NCI-H510A treated with DMSO at 0.1 percent for 48 hours (cell line): ENCODE data around the gene DAGLB.
"Not testable (repeated sequence)": the region's sequence is repeated elsewhere in the genome, so short reads cannot be mapped to it uniquely, and the experiment has no call there.

Source experiments
- DNase-seq: peaks from one replicate; lab custom pipeline; 2025; lab: John Stamatoyannopoulos, UW

The DAGLB gene

DNA sequence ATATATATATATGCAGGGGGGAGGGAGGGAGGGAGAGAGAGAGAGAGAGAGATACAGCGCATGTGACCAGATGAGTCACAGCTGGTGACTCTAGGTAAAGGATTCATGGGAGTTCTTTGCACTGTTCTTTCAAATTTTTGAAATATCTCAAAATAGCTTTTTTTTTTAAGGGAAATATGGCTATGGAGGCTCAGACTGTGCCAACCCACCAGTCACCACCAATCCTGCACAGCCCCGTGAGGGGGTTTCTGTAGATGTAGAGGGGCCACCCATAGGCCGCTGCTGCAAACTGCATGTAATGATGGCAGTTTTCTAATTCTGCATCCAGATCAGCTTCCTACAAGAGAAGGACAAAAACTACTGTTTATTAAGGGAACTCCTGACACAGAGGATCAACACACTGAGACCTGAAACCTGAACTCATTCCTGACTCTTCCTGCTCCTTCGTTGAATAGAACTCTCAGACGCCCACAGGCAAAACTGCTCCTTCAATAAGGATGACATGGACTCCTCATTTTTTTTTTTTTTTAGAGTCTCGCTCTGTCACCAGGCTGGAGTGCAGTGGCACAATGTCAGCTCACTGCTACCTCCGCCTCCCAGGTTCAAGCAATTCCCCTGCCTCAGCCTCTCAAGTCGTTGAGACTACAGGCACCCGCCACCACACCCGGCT, 17.3 kb downstream of the DAGLB start:
- no peak for DNase-seq

DNA sequence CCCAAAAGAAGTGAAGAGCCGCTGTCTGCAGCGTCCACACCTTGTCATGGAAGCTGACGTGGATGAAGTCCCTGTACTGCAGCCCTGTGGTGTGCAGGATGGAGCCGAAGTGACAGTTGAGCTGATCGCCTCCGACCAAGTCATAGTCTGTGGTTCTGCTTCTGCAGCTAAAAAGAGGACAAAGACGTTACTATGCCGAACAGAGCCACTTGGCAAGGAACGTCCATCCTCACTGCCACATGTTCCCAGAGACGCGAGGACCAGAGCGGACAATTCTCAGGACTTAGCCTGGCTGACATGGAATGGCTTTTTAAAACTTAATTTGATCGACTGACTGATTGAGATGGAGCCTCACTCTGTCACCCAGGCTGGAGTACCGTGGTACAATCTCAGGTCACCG, 21.8 kb downstream of the DAGLB start:
- DNase-seq, result no peak

DNA sequence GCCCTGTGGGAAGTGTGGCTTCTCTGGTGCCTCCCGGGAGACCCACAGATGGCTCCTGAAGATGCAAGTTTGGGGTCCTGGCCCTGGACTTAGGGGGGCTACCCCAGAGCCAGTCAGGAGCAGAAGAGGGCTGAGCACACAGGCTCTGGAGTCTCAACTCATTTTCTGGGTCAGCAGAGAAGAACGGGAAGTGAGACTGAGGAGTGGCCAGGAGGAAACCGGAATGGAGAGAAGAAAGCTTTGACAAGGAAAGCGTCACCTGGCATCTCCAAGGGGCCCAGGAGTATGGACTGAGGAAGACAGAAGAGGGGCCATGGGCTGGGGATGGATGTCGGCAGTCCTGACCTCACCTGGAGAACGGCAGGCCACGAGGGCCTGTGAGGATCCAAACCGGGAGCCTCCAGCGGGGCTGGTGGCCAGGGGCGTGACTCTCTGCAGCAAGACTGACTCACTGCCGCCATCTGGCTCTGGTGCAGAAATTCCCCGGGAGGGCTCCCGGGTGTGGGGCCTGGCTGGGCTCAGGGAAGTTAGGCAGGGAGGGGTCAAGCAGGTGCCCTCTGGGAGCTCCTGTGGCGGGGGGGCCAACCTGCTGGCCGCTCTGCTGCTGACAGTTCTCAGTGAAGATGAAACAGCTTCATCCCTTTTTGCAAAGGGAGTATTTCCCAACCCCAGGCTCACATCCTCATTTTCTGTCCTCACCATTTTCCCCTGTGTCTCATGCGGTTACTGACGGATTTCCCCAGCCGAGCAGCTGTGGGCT, 23.6 kb downstream of the DAGLB start:
- DNase-seq, result no peak

DNA sequence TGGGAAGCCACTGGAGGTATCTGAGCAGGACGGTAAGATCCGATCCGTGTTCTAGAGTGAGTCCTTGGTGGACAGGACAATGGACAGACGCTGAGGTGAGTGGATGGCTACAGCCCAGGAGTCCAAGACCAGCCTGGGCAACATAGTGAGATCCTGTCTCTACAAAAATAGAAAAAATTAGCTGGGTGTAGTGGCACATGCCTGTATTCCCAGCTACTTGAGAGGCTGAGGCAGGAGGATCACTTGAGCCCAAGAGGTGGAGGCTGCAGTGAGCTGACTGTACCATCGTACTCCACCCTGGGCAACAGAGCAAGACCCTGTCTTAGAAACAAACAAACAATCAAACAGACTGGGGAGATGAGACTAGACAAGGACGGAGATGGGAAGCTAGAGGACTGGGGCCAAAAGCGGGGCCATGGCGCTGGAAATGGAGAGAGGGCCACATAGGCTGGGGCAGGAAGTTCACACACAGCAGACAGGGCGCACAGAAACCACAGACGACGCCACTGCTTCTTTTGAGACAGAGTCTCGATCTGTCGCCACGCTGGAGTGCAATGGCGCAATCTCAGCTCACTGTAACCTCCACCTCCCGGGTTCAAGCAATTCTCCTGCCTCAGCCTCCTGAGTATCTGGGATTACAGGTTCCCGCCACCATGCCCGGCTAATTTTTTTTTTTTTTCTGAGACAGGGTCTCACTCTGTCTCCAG, 24.7 kb downstream of the DAGLB start:
- no peak for DNase-seq

DNA sequence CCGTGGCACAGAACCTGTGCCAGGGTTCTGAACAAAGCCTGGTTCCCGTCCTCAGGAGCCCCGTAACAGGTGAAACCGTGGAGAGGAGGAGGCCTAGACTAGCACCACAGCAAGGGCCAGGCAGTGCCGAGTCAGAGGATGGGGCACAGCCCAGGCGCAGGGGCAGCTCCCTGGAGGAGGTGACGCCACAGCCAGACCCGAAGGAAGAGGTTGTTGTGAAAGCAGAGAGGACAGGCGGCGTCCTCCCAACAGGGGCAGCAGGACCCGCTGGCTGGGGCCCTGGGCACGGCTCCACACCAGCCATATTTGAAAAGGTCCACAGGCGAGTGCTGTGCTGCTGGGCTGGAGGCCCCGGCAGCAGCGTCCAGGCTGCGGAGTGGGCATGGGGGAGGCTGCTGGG, 25.7 kb downstream of the DAGLB start:
- no peak for DNase-seq

DNA sequence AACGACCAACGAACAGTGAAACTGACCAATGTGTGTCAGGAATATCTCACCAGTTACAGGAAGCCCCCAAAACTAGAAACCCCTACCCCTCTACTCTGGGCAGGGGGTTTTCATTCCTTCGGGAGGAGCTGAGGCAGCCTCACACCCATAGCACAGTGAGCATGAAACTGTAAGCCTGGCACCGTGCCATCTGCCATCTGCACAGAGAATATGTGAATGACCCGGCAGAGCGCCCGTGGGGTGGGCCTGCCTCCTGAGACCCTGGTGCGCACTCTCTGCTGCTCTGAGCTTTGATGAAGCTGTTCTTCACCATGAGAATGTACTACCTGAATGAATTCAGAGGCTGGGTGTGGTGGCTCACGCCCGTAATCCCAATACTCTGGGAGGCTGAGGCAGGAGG, 27.1 kb downstream of the DAGLB start:
- DNase-seq, result no peak

DNA sequence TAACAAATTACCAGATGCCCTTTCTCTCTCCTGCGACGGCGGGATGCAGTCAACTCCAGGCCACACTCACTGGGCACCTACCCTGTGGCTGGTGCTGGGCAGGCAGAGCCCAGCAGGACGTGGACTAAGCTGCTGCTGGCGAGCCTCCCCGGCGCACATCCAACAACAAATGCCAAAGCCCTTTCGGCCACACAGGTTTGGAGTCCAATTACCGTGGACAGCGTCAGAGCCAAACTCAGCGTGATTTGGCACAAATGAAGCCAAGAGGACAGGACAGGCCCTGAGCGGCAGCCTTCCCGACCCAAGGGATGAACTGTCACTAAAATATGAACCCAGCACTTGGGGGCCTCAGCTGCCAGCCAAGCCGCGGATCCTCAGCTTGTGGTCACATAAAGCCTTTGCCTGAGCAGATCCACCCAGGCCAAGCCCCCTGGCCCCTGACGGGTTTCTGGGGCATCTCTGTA, 28.4 kb downstream of the DAGLB start:
- no peak for DNase-seq

DNA sequence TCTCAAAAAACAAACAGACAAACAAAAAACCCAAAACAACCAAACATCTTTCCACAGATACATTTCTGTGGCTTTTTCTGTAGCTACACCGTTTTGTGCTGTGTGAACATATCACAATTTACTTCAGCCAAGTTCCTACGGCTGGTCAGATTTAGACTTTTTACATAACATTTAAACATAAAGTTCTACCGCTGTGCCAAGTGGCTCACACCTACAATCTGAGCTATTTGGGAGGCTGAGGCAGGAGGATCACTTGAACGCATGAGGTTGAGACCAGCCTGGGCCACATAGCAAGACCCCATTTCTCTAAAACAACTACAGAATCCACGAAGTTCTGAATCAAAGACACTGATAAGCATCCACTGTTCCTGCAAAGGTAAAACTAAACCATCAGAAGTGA, 30.3 kb downstream of the DAGLB start:
- DNase-seq, result no peak

DNA sequence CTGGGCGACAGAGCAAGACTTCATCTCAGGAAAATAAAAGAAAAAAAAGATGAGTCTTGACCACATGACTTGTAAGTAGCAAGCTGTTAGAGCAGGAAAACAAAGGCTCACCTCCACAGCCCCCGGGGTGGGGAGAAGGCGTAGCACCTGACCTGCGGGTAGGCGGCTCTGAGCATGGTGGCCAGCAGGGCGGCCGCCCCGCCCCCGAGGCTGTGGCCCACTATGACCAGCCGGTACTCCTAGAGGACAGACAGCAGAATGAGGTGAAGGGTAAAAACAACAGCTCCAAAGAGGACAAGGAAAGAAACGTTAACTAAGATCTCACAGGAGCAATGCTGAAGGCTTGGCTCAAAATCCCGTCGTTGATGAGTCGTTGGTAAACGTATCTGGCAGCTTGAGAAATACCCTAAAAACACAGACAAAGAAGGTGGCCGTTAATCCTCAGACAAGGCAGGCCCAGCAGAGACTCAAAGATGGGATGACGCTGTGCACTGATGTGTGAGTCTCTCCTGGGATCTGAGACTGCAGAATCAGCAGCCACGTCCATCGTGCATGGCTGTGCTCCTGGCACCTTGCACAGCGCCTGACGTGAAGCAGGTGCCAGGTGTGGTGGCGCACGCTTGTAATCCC, 31.1 kb downstream of the DAGLB start:
- DNase-seq, result no peak

DNA sequence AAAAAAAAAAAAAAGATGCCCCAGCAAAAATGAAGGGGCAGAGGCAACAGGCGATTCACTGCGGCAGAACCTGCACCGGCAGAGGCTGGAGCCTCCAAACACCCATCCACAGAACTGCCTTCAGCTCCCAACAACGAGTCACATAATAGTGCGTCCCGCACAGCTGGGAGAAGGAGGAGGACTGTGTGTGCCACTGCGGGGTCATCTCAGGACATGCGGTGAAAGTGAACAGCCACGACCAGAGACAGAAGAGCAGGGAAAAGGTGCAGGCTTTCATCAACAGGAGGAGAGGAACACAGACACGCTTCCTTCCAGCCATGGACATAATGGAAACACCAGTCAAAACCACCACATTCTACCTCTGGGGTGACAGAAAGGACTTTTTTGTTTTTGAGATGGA, 34.1 kb downstream of the DAGLB start:
- no peak for DNase-seq

DNA sequence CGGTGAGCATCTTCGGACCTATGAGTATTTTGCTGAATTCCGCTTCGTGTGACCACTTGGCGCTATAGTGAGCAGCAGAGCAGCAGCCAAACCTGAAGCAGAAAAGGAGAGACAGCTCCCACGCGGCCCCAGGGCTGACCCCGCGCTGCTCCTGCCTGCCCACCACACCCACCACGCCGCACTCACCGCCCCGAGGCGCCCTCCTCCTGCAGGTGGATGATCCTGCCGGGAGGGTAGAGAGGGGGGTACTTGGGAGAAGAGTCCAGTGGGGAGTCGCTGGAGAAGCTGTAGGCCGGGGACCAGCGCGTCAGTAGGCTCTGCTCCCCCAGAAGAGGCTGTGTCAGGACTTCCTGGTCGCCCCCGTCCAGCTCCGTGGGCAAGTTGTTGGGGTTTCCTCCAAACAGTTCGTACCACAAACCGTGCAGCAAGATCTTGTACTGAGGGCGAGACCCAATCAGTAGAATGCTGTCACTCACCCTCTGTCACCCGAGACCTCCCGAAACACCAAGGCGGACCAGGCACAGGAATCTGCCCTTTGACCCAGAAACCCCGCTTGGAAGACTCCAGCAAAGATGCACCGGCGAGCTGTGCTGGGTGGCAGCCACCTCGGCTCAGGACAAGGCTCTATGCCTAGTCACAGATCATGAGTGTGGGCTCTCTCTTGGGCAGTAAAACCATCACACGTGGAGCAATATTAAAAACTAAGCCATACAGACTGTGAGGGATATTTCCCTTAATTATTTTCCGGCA, 37.6 kb downstream of the DAGLB start:
- DNase-seq, result no peak

DNA sequence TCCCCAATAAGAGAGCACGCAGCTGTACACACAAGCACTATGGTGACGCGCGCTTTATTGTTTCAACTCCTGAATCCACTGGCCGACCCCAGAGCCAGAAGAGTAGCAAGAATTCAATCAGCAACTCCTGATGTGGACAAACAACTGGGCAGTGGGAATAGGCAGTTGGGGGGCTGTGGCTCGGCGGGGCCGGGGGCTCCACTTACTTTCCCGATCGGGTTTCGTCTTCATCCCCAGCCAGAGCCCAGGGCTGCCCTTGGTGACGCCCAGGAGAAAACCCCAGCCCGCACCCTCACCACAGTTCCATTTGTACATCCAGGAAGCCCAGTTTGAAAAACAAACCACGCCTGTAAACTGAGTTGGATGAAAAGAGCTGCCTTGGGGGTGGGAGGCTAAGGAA, 38.7 kb downstream of the DAGLB start:
- DNase-seq, result no peak

DNA sequence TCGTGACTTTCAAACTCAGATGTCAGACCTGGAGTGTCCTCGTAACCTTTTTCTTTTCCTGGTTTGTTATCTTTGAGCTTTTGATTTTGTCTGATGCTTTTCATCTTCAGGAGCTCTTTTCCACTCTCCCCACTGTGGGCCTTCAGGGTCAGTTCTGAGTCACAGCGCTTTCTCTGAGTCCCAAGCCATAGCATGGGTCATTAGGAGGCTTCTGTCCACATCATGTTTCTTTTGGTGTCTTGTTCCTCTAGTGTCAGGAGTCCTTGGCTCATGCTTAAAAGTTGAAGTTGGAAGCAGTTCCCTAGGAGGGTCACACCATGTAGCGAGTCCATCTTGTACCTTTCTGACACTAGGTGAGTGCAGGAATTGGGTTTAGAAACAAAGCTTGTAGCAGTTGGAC, 40.3 kb downstream of the DAGLB start:
- DNase-seq, result no peak

DNA sequence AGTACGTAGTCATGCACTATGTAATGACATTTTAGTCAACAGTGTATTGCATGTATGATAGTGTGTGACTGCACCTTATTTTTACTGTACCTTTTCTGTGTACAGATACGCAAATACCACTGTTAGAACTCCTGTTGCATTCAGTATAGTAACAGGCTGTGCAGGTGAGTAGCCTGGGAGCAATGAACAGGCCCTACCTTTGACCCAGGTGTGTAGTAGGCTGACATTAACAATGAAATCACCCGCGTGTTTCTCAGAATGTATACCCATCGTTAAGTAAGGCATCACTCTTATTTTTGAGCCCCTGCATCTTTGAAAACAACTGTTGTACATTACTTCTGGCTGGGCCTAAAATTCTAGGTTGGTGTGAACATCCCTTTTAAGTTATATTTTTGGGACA, 41.6 kb downstream of the DAGLB start:
- no peak for DNase-seq

DNA sequence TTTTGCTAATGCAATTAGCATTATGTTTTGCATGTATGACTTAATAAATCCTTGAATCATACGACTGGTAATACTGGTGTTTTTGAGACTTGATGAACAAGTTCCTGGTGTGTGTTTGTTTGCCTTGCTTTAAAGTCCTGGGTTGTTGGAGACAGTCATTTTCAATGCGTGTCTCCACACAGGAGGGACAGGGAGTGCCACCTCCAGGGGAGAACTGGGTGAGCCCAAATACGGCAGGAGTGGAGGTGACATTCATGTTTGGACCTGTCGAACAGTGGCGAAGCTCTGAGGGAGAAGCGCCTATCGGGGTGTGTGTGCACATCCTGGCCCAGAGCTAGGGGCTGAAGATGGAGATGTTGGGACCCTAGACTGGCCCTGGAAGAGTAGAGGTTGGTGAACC, 43.8 kb downstream of the DAGLB start:
- DNase-seq, result no peak

DNA sequence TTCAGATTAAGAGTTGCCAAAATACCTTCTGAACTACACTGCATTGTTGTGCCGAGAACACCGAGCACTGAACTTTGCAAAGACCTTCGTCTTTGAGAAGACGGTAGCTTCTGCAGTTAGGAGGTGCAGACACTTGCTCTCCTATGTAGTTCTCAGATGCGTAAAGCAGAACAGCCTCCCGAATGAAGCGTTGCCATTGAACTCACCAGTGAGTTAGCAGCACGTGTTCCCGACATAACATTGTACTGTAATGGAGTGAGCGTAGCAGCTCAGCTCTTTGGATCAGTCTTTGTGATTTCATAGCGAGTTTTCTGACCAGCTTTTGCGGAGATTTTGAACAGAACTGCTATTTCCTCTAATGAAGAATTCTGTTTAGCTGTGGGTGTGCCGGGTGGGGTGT, 45.0 kb downstream of the DAGLB start:
- DNase-seq, result no peak

DNA sequence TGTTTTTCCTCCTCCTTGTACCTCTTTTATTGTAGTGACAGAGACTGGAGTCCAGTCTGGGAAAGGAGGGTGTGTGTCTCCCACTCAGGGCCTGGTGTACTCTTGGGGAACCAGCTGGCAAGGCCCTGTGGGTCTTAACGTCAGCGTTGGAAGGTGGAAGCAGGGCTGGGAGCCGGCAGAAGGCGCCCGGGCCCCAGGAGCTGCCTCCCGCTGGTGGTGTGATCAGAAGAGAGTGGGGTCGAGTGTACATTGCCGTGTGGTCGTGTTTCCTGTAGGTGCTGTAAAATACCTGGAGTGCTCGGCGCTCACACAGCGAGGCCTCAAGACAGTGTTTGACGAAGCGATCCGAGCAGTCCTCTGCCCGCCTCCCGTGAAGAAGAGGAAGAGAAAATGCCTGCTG, 45.7 kb downstream of the DAGLB start:
- DNase-seq, result no peak

DNA sequence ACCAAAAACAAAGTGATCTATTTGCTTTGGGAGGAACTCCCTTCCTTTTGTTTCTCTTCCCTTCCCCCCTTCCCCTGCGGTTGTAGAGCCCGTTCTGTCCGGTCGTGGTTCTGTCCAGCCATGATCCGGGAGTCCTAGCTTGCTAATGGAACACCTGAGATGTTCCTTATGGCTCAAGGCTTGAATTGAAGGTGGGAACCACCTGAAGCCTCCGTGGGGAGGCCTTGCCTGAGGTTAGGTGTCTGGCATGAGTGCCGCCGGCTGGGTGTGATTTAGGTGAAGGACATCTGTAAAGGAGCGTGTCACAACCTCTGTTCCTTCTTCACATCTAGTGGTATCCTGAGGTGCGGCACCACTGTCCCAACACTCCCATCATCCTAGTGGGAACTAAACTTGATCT, 46.2 kb downstream of the DAGLB start:
- no peak for DNase-seq

DNA sequence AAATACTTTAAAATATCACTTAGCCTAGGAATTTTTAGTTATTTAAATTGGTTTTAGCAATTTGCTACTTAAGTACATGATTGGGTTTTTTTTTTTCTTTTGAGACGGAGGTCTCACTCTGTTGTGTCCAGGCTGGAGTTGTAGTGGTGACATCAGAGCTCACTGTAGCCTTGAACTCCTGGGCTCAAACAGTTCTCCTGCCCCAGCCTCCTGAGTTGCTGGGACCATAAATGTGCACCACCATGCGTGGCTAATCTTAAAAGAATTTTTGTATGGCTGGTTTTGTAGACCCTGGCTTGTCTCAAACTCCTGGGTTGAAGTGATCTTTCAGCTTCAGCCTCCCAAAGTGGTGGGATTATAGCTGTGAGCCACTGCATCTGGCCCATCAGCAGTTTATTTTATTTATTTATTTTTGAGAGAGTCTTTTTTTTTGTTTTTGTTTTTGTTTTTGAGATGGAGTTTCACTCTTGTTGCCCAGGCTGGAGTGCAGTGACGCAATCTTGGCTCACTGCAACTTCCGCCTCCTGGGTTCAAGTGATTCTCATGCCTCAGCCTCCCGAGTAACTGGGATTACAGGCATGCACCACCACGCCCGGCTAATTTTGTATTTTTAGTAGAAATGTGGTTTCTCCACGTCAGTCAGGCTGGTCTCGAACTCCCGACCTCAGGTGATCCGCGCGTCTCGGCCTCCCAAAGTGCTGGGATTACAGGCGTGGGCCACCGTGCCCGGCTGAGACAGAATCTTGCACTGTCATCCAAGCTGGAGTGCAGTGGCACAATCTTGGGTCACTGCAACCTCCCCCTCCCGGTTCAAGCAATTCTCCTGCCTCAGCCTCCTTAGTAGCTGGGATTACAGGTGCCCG, 47.3 kb downstream of the DAGLB start:
- not testable (repeated sequence) for DNase-seq

DNA sequence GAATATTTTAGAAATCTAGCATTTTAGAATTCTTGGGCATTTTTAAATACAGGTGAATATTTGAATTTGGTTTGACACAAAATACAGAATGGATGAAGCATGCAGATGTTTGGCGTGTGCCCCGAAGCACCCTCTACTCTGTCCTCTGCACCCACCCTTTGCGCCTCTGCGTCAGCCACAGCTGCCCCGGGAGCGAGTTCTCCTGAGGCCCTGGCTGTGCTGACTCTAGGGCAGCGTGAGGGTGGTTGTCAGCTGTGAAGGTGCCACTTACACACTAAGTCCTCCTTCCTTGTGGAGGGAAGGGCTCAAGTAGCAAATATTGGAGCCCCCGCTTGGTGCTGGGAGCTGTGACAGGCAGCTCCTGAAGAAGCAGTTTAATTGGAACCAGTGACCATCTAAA, 48.4 kb downstream of the DAGLB start:
- no peak for DNase-seq

DNA sequence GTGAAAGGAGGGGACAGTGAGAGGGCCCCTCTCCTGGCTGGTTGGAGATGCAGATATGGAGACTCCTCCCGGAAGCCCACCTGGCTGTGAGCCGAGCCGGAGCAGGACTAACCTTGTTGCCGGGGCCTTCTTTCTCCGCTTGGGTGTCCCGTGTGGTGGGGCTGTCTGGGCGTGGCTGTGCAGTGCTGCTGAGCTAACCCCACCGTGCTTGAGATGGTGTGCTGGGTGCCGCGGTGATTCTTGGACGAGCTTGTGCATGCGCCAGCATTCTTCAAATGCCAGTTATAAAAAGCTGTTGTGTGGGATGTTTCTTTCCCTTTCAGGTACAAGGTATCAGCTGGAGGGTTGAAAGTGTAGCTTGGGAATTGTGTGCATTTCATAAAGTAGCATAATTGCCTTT, 48.8 kb downstream of the DAGLB start:
- DNase-seq, result no peak
